CMK (cell line): Measurements from ENCODE around the gene FMN1.

Source experiments
- DNase-seq: peaks from one replicate; pipeline ENCODE4 v3.0.0-alpha.2; 2010; ENCODE audit warnings: low read depth

Gene FMN1

DNA sequence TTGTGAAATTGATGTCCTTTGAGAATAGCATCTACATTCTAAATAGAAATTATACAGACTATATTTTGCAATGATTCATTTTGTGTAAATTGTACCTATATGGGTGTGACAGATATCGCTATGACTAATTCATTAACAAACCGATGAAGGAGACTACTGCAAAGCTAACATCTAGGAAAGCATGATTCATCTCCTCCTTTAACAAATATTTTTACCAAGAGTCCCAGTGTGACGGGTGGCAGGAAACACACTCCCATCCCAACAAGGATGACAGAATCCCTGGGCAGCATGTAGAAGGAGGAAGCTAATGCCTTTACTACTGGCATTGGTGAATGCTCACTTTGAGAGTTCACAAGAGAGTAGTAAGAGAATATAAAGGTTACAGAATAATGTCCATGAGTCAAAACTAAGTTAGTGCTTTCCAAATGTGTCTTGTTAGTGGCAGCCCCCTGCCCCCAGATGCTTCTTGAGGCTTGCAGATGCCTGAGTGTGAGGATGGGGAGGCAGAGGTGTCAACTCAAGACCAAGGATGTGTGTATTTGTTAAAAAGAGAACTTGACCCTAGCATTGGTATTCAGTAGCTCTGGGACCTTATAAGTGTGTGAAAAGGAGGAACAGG is 180.6 kb downstream of the FMN1 start:
- DNase-seq = no peak

DNA sequence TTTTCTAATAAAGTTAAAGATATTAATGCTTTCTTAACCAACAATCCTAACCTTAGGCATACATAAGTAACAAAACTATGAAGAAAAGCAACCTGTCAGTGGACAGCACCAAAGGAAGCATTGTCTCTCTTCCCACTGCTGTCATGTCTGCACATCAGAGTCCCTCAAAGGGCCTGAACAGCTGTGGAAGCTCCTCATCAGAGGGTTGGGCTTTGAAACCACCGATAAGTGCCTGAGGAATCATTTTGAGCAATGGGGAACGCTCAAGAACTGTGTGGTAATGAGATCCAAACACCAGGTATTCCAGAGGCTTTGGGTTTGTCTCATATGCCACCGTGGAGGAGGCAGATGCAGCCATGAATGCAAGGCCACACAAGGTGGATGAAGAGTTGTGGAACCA is 182.5 kb downstream of the FMN1 start:
- no peak for DNase-seq

DNA sequence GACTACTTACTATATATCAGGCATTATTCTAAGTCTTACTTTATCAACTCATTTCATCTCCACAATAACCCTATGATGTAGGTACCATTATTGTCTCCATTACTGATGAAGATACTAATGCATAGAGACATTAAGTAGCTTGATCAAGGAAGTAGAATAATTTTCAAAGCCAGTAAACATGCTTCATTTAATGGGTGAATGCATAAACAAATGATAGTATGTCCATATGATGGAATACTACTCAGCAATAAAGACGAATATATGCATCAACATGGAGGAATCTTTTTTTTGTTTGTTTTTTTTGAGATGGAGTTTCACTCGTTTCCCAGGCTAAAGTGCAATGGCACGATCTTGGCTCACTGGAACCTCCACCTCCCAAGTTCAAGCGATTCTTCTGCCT is 184.9 kb downstream of the FMN1 start:
- DNase-seq = no peak

DNA sequence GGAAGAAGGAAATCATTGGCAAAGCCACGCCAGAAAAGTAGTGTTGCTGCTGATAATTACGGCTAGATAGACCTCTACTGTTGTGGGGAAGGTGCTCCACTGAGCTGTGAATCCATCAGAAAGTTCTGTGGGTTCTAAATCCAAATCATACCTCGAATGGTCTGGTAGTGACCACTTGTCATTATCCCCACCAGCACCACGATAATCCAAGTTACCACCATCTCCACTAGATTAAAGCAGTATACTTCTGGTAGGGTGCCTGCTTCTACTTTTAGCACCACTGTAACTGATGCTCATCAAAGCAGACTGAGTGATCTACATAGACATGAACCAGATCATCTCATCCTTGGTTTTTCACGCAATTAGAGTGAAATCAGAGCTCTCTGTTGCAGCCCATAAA is 185.5 kb downstream of the FMN1 start:
- no peak for DNase-seq

DNA sequence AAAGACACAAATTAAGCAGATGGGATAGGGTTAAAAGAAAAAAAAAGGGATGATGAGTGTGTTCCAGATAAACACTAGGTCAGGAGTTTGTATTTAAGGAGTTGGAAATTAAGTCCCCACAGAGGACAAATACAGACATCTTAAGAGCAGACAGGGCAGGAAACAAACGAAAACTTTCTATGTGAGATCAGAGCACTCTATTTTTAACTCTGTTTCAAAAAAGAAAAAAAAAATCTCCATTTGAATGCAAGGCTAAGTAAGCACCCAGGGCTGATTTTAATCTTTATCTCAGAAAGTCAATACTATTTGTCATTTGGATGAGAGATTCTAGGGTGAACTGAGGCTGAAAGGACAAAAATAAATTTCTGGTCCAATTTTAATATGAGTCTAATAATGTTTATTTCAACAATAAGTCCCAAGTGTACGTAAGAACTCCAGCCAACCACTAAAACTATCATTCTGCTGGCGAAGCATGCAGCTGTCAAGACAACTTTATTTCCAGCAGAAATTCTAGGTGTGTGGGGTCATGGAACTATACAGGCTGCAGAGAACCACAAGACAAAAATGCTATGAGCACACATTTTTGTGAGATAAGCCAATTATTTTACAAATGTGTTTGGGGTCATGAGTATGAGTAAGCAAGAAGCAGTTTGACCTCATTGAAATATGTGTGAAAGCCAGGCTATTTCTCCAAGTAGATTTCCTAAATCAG is 186.1 kb downstream of the FMN1 start:
- no peak for DNase-seq

DNA sequence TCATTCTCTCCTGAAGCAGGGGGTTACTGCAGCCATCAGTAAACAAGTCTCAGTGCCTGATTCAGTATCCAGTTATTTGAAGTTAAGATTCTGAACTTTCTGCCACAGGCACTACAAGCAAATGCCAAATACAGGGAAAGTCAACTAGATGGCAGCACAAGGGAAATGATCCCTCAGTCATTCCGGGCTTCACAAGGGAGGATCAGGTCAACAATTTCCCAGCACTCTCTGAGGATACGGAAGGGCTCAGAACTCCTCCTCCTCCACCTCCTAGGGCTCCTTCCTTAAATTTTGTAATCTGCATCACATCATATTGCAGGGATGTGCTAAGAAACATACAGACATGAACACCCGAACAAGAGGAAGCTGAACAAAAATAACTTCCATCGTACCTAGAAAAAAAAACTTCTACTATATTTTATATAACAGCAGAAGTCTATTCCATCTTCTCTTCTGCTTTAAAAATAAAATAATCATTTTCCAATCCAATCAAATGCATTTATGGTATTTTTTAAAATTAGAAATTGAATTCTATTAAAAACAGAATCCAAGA is 187.1 kb downstream of the FMN1 start:
- DNase-seq = no peak

DNA sequence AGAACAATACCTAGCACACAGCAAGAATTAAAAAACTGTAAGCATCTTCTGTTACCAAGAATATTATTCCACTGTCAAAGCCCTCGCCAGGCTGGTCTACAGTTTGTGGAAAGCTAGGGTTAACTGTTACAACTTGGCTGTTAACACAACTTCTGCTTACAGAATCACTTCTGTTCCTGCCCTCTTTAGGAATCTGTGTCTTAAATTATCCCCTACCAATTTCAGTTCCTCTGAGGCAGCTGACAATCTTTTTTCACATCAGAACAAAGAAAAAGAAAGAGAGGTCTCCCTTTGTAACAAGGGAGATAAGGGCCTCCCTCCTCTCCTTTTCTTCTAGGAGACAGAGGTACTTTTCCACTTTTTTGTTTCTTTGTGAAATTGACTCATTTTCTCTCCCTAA is 188.9 kb downstream of the FMN1 start:
- no peak for DNase-seq

DNA sequence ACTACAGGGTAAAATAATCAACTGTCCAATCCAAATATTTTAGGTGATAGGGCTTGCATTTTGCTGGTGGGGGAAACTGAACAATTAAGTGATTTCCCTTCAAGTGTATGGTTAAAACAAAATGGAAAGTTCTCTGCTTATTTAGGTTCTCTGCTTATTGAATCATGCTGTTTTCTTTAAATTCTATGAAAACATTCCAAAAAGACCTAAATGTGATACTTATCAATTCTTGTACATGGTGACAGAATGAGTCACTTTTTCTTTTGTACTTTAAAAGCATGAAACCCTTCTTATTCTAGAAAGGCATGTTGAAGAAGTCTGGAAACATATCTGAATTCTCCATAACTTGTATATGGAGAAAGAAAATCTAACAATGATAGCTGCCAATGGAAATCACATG is 192.6 kb downstream of the FMN1 start:
- DNase-seq = no peak

DNA sequence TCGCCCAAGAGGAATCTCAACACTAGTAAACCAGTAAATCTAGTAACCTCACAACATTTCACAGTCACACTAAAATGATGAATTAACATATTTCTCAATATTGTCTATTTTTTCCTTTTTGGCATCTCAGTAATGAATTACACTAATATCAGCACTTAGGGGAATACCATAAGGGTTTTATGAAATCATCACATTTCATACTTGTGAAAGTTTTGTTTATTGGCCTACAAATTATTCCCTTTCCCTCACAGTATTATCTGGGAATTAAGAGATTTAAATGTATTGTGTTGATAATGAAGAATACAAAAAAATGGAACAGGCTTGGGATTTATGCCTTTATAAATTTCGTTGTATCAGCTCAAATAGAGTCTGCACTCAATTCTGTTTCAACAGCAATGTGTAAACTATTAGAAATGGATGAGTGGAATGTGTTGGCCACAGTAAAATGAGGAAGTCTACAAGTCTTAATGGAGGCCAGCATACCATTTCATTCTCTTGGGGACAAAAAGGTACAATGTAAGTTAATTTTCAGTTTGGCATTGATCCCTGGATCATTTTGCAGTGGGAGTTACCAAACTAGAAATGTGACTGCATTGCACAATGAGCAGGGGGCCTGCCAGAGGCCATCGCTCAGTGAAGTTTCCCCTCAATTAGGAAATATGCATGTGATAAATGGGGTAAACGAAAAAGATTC is 195.4 kb downstream of the FMN1 start:
- DNase-seq = no peak

DNA sequence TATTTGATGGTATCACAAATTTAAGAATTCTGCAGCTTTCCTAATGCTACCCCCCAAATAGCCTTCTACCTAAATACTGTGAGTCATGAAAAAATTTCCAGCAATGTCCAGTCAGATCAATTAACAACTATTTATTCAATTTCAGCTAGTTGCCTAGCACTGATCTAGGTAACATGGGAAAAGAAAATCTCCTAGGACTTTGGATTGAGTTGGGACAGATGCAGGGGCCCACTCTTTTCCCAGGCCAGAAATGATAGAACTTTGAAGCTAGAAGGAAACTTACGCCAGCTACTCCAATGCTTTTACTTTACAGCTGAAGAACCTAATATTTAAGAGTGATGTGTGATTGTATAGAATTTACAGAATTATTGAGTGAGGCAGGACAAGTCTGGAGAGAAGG is 196.3 kb downstream of the FMN1 start:
- no peak for DNase-seq

DNA sequence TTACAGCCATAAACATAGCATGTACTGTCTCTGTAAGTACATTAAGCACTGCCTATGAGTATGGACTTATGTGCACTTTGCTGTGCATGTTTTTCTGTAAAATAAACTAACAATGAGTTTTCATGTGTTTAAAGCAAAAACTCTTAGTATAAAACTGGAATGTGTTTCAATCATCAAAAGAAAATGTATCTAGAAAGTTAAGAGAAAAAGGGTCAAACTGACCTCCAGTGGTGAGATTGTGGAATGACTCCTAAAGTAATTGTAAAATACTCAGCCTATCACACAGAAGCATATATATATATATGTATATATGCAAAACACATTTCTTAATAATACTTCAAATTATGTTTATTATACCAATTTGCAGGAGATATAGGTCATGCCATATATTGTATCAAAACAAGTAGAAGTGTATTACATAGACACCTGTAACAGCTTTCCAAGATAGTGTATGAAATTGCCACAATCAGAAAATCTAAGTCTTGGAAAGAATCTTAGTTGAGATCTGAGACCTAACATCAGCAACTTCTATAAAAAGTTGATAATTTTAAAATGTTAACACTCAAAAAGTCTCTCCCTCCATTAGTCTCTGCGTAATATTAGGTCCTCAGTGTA is 199.6 kb downstream of the FMN1 start:
- no peak for DNase-seq

DNA sequence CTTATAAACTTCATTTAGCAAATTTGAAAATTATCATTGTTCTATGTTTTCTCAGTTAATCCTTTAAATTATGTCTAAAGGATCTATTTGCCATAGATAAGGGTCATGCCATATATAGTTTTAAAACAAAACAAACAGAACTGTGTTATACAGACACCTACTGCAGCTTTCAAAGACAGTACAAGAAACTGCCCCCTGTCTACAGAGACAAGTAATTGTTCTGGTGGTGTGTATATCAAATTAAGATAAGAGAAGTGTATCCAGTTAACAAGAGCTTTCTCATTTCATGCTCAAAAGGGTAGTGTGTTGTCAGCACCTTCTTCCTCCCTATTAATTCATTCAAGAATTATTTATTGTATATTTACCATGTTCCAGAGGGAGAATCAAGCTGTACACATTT is 201.2 kb downstream of the FMN1 start:
- DNase-seq = no peak

DNA sequence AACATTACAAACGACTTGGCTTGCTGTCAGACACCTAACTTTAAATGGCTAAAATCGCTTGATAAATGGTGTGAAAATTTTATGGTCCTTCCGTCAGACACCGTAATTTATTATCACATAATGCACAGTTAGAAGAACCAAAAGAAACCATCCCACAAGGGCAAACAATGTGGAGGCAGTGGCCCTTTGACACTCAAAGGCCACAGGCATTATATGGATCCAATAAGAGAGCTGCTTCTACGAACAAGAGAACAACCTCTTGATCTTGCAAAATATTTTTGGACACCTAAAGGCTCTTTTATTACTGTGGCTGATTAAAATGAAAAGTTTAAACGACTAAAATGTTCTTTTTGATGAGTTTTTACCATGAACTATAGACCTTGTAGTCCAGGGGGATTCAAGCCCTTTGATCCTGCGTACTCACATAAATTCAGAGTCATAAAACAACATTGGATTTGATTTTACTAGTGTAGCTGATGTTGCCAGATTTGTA is 202.8 kb downstream of the FMN1 start:
- DNase-seq = no peak

DNA sequence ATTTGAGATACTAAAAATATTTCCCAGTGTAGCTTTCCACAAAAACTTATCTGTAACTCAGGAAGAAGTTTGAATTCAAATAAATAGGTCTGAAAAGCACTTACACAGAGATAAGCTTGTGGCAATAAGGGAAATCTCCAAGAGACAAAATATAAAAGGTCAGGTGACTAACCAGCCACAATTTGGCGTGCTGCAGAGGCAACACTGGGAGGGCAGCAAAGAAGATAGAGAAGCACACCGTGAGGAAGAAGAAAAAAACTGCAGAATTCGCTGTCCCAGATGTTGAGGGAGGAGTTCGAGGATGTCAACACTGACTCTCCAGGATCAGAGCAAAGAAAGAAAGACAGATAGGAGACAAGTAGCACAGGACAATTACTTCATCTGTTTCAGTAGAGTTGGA is 204.4 kb downstream of the FMN1 start:
- DNase-seq = no peak

DNA sequence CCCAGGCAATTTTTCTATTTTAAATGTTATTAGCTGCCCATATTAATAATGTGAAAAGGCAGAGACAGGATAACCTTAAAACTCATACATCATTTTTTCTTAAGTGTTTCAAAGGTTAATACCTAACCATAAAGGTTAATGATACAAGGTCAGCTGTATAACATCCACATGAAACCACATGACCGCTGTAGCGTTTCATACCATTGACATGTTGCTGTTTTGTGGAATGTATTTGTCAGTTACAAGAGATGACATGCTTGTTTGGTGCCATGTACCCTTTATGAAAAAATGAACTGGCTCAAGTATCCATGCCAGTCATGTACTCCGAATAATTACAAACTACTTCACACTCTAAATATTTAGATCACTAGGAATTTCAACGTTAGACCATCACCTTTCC is 207.4 kb downstream of the FMN1 start:
- DNase-seq = no peak

DNA sequence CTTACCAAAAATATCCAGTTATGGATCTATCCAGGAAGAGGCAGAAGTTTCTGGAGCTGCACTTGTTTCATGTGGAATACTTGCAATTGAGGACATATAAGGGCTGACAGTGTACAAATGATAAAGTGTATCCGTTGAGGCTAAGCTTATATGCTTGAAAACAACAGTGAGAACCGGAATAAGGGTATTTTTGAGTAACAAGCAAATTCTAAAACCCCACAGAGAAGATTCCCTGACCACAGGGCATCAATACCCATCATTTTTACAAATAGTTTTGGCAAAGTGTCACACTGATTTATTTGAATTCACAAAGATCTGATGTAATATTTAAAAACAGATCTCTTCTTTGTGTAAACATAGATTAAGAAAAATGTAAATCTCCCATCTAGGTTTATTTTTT is 208.4 kb downstream of the FMN1 start:
- DNase-seq = no peak

DNA sequence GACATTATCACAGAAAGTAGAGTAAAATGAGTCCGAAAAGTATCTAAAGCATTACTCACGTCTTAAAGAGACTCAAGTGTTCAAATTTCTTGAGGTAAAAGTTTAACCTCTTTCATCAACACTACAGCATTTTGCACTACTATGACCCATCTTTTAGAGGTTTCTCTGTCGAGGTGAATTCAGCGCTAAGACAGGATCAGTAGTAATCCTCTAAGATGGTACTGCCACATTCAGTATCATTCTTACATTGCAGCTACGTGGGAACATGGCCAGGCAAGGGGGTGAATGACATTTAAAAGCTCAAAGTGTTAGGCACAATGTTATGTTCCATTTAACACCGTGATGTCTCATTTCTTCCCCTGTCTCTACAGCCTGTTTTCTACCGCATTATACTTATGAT is 210.8 kb downstream of the FMN1 start:
- no peak for DNase-seq

DNA sequence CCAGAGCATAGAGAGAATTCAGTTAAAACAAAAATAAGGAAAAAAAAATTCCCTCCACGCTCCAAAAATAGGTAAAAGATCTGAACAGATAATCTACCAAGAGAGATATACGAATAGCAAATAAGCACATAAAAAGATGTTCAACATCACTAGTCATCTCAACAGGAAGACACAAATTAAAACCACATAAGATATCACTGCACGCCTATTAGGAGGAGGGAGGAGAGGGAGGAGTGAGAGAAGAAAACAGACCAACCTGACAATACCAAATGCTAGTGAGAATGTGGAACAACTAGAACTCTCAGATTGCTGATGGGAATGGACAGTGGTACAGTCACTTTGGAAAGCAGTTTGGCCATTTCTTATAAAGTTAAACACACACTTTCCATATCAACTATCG is 212.5 kb downstream of the FMN1 start:
- no peak for DNase-seq

DNA sequence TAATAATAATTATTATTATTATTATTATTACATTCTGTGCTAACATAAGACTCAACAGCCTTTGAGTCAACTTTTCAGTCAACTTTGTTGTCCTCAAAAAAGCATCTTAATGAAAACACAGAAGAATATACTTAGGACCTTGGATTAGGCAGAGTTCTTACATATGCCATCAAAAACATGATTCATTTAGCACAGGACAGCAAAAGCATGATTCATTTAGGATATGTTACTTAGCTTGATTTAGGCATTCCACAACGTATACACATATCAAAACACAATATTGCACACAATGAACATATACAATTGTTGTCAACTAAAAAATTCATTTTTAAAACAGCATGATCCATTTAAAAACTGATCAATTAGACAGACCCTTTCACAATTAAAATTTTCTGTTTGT is 213.0 kb downstream of the FMN1 start:
- DNase-seq = no peak

DNA sequence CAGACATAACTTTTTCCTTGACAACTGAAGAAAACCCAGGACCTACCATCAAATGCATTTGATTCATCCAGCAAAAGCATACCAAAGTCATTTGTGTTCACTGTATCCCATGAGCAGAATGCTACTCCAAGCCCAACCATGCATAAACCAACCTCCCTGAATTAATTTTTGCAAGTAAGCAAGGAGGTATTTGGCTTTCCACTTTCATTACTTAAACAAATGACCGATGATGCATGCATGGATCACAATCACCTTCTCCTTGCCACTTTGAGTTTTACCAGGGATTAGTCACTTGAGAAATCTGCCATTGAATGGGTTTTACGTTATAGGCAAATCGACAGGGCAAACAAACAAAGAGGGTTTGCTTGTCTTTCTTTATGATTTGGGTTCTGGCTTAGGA is 214.8 kb downstream of the FMN1 start:
- no peak for DNase-seq

DNA sequence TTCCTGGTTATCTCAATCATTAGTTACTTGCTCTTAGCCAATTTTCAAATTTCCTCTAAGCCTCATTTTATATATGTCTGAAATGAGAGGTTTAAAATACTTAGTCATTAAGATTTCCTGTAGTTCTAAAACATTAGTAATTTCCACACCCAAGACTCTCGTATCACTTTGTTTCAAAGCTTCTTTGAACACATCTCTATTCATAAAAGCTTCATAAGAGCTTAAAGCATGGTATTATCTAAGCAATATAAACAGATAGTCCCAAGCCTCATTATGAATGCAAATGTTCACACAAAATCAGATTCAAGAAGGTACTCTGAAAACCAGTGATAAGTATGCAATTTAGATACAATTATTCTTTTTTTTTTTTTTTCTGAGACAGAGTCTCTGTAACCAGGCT is 217.0 kb downstream of the FMN1 start:
- no peak for DNase-seq

DNA sequence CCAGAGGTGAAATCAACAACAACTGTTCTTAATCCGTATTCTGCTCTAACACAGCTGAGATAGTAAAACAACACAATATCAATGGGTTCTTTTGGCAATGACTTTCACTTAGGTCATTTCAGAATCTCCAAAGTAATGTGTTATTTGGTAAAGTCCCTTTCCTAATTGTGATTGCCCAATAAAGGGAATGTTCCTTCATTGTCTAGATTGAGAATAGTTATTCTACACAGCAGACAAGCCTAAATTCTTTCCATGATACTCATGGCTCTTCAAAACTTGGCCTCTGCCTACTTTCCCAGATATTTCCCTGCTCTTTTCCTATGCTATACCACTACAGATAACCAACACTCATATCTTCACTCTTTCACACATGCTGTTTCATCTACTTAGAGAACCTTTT is 219.8 kb downstream of the FMN1 start:
- DNase-seq = no peak

DNA sequence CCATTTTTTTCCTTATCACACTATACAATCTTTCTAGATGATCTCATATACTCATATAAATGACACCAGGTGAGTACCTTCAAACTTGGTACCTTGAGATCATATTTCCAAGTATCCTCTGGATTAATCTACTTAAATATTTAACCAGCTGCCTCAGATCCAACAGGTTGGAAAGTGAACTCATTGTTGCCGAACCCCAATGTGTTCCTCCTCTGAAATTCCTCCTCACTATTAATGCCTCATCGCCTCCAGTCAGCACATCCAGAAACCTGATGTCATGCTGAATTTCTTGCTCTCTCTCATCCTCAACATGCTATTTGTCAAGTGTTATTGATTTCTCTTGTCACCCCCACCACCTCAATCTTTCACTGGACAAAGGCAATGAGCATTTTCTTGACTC is 221.8 kb downstream of the FMN1 start:
- DNase-seq = no peak
